ENCODE results near the gene ZNF598. TPM values are rescaled to one million over a fixed set of nuclear protein-coding genes. Genes with fewer than 3 reads are reported as not detected.

ZNF598 gene
- total and polyA plus RNA-seq, 2 of the 13 experiments (the other 11 are each of a cell fraction or from before 2014, with no cell fraction given), result 13.5 to 14.2 TPM

- TF ChIP-seq, protein P1, sequence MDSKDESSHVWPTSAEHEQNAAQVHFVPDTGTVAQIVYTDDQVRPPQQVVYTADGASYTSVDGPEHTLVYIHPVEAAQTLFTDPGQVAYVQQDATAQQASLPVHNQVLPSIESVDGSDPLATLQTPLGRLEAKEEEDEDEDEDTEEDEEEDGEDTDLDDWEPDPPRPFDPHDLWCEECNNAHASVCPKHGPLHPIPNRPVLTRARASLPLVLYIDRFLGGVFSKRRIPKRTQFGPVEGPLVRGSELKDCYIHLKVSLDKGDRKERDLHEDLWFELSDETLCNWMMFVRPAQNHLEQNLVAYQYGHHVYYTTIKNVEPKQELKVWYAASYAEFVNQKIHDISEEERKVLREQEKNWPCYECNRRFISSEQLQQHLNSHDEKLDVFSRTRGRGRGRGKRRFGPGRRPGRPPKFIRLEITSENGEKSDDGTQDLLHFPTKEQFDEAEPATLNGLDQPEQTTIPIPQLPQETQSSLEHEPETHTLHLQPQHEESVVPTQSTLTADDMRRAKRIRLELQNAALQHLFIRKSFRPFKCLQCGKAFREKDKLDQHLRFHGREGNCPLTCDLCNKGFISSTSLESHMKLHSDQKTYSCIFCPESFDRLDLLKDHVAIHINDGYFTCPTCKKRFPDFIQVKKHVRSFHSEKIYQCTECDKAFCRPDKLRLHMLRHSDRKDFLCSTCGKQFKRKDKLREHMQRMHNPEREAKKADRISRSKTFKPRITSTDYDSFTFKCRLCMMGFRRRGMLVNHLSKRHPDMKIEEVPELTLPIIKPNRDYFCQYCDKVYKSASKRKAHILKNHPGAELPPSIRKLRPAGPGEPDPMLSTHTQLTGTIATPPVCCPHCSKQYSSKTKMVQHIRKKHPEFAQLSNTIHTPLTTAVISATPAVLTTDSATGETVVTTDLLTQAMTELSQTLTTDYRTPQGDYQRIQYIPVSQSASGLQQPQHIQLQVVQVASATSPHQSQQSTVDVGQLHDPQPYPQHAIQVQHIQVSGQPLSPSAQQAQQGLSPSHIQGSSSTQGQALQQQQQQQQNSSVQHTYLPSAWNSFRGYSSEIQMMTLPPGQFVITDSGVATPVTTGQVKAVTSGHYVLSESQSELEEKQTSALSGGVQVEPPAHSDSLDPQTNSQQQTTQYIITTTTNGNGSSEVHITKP (CRISPR knock-in tag; IDR thresholded peaks at IDR 0.05; ENCODE audit: low read depth), result 0 out of 2 replicates have a peak, but pooled peaks have one; percentile 21
- TF ChIP-seq ZMYM4 (CRISPR knock-in tag; IDR thresholded peaks at IDR 0.05) (peak; percentile 65; the same call in 1 of the 2 replicates), SOX13 (IDR thresholded peaks at IDR 0.05) (no peak), SOX13 (CRISPR knock-in tag; conservative IDR thresholded peaks at IDR 0.05 in 1 of 2, IDR thresholded peaks at IDR 0.05 in 1 of 2) (peak in 1 of 2 experiments; percentile 13; a peak in 1 of 4 replicates), ZNF598 (CRISPR knock-in tag; IDR thresholded peaks at IDR 0.05; ENCODE audit: borderline replicate concordance) (no peak), TBP (CRISPR knock-in tag; IDR thresholded peaks at IDR 0.05) (no peak), KAT8 (CRISPR knock-in tag; IDR thresholded peaks at IDR 0.05) (peak; percentile 69; the same call in 1 of the 2 replicates), ZNF577 (CRISPR knock-in tag; IDR thresholded peaks at IDR 0.05; ENCODE audit: borderline replicate concordance, low read depth) (no peak), ZFP91 (CRISPR knock-in tag; IDR thresholded peaks at IDR 0.05; ENCODE audit: borderline replicate concordance) (peak; percentile 55; the same call in 1 of the 2 replicates), ZNF607 (CRISPR knock-in tag; IDR thresholded peaks at IDR 0.05; ENCODE audit: borderline replicate concordance) (peak; percentile 71; the same call in 1 of the 2 replicates), ZNF569 (CRISPR knock-in tag; IDR thresholded peaks at IDR 0.05; ENCODE audit: borderline replicate concordance) (no peak), ZNF33A (CRISPR knock-in tag; IDR thresholded peaks at IDR 0.05; ENCODE audit: borderline replicate concordance) (no peak)
- TF ChIP-seq, protein P2, sequence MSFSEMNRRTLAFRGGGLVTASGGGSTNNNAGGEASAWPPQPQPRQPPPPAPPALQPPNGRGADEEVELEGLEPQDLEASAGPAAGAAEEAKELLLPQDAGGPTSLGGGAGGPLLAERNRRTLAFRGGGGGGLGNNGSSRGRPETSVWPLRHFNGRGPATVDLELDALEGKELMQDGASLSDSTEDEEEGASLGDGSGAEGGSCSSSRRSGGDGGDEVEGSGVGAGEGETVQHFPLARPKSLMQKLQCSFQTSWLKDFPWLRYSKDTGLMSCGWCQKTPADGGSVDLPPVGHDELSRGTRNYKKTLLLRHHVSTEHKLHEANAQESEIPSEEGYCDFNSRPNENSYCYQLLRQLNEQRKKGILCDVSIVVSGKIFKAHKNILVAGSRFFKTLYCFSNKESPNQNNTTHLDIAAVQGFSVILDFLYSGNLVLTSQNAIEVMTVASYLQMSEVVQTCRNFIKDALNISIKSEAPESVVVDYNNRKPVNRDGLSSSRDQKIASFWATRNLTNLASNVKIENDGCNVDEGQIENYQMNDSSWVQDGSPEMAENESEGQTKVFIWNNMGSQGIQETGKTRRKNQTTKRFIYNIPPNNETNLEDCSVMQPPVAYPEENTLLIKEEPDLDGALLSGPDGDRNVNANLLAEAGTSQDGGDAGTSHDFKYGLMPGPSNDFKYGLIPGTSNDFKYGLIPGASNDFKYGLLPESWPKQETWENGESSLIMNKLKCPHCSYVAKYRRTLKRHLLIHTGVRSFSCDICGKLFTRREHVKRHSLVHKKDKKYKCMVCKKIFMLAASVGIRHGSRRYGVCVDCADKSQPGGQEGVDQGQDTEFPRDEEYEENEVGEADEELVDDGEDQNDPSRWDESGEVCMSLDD (CRISPR knock-in tag; IDR thresholded peaks at IDR 0.05; ENCODE audit: borderline replicate concordance), result no peak
- TF ChIP-seq, protein P3, sequence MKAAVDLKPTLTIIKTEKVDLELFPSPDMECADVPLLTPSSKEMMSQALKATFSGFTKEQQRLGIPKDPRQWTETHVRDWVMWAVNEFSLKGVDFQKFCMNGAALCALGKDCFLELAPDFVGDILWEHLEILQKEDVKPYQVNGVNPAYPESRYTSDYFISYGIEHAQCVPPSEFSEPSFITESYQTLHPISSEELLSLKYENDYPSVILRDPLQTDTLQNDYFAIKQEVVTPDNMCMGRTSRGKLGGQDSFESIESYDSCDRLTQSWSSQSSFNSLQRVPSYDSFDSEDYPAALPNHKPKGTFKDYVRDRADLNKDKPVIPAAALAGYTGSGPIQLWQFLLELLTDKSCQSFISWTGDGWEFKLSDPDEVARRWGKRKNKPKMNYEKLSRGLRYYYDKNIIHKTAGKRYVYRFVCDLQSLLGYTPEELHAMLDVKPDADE (CRISPR knock-in tag; IDR thresholded peaks at IDR 0.05), result no peak
- TF ChIP-seq, protein P4, sequence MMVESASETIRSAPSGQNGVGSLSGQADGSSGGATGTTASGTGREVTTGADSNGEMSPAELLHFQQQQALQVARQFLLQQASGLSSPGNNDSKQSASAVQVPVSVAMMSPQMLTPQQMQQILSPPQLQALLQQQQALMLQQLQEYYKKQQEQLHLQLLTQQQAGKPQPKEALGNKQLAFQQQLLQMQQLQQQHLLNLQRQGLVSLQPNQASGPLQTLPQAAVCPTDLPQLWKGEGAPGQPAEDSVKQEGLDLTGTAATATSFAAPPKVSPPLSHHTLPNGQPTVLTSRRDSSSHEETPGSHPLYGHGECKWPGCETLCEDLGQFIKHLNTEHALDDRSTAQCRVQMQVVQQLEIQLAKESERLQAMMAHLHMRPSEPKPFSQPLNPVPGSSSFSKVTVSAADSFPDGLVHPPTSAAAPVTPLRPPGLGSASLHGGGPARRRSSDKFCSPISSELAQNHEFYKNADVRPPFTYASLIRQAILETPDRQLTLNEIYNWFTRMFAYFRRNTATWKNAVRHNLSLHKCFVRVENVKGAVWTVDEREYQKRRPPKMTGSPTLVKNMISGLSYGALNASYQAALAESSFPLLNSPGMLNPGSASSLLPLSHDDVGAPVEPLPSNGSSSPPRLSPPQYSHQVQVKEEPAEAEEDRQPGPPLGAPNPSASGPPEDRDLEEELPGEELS (CRISPR knock-in tag; IDR thresholded peaks at IDR 0.05), result no peak
Observed at GRCh38 chr16:2023092-2024031, 13.7 kb upstream of the ZNF598 start (continued).

Measured in HepG2 (cell line).